Left lung (tissue), 14 donors: ENCODE data around the gene FGA. TPM values are rescaled to one million over a fixed set of nuclear protein-coding genes. Genes with fewer than 3 reads are reported as not detected.

Source experiments
- ATAC-seq: fragments of 200-7000 bp; cut with Tn5 transposase; one replicate; pipeline ENCODE4 v1.9.1; 2020; ENCODE audit warnings: moderate library complexity
- DNase-seq, 4 donors: peaks; one replicate each; pipeline ENCODE4 v3.0.0-alpha.2; 2013 to 2020
- H3K27ac ChIP-seq, 2 donors: fragments of 200-600 bp; sonication (generic) in 1 of 2; one replicate each; pipeline versions ENCODE4 v1.5.0 to v1.8.0; 2020 to 2021
- H3K27me3 ChIP-seq, 2 donors: fragments of 200-600 bp; sonication (generic) in 1 of 2; one replicate each; pipeline versions ENCODE4 v1.5.0 to v1.8.0; 2020 to 2021
- H3K36me3 ChIP-seq, 2 donors: fragments of 200-600 bp; sonication (generic) in 1 of 2; one replicate each; pipeline versions ENCODE4 v1.5.0 to v1.8.0; 2020 to 2021
- H3K4me1 ChIP-seq, 2 donors: fragments of 200-600 bp; one replicate each; pipeline ENCODE4 v1.8.0; 2021
- H3K4me3 ChIP-seq, 2 donors: fragments of 200-600 bp; sonication (generic) in 1 of 2; one replicate each; pipeline versions ENCODE4 v1.5.0 to v1.8.0; 2020 to 2021; ENCODE audit warnings: mild to moderate bottlenecking in 1 of 2
- H3K9me3 ChIP-seq, 2 donors: fragments of 200-600 bp; sonication (generic) in 1 of 2; one replicate each; pipeline versions ENCODE4 v1.5.0 to v1.8.0; 2020 to 2021
- intact Hi-C, 2 donors: fragments of 100-400 bp; cut with DNase I; formaldehyde crosslinking; loops; one replicate each; pipeline versions ENCODE4 v1.11.2 to v1.14.2; 2022
- long read RNA-seq, 12 donors: library from polyadenylated mRNA in 2 of 12; unstranded in 2 of 12; transcript quantifications; one replicate each; pipeline ENCODE4 v2.0.0 and lab custom pipeline, GENCODE V29; 2019 to 2026
- polyA plus RNA-seq, 6 donors: library from polyadenylated mRNA; unstranded; fragments of 120-200 nt; gene quantifications; one replicate each; pipeline ENCODE4 v1.2.1, GENCODE V29; 2013; ENCODE audit not compliant: insufficient read length in 6 of 6
- total RNA-seq, 2 donors: library from RNA; stranded (reverse); fragmentation: NEBNext Ultra II Directional; extraction: Animal tissue kit (Norgen Biotek cat#: 25700); gene quantifications; one replicate each; pipeline ENCODE4 v1.2.1, GENCODE V29; 2021
- TF ChIP-seq, protein P1 (sequence below), 2 donors: fragments of 200-600 bp; sonication (generic) in 1 of 2; IDR thresholded peaks; one replicate each; pipeline versions ENCODE4 v1.5.0 to v1.8.0; 2021; ENCODE audit warnings: antibody characterized with exemption in 2 of 2
- donor health status: DM: no; HTN: yes; CAD: no.
- donor health status: DM: no; HTN: no; CAD: no.

FGA gene
- total RNA-seq (10 to 100 TPM in 1 of 2 donors, 1 to 10 TPM in 1; 3.6 to 75.6 TPM), polyA plus RNA-seq (1 to 10 TPM in 2 of 6 donors, not detected in 4; 1.3 to 2.6 TPM)
- long read RNA-seq, donor 1, result 0 reads
- long read RNA-seq, donor 2, result 0 reads
- long read RNA-seq, donor 3, result 0 reads
- long read RNA-seq, donor 4, partial matches to known transcripts, result 0 of 1 reads
- long read RNA-seq, donor 4, other reads (novel, unspliced or antisense), result 0 of 1 reads
- long read RNA-seq, donor 5, result 0 reads
- long read RNA-seq, donor 6, result 0 reads
- long read RNA-seq, donor 7, result 0 reads
- long read RNA-seq, donor 8, result 0 reads
- long read RNA-seq, donor 9, result 0 reads
- long read RNA-seq, donor 10, transcript FGA-202 (5 exons, 2,248 nt), result major isoform, 17 of 20 reads
- long read RNA-seq, donor 10, partial matches to known transcripts, result 2 of 20 reads
- long read RNA-seq, donor 10, other reads (novel, unspliced or antisense), result 1 of 20 reads
- long read RNA-seq, donor 11, result 0 reads
- long read RNA-seq, donor 12, result 0 reads

DNA sequence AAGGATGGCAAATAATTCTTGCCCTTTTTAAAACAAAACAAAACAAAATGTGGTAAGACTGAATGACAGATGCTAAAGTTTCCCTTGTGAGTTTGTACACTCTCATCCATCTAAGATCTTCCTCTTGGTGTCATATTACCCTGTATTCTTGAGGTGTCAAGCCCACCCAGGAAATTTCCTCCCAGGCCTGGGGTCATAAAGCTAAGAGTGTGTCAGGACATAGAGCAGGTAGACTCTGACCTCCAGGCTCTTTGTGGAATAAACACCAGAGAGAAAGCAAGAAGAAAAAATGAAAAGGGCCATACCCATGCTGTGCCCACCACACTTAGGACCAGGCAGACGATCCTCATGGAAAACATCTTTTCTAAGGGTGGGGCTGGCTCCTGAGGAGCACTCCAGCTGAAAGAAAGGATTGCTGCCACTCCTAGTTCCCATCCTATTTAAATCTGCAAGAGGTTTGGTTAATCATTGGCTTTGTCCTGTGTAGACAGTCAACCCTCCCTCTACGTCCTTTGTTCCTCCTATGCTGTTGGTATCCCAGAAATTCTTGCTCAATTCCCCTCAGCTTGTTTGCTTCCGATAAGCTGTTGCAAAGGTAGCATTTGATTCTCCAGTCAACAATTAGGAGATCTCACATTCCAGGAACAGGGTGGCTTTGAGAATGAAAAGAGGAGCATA lies at the start of gene FGA:
TSS of gene FGA (minus strand) at position 414 of the 678 bp plus-strand sequence. CDS start at position 359, 55 bp downstream.
- DNase-seq (no peak), ATAC-seq (peak; percentile 87)
- Histone ChIP-seq H3K9me3 (no peaks in the 10 kb centered on the region), H3K27me3 (no peaks in the 10 kb centered on the region), H3K36me3 (no peaks in the 10 kb centered on the region), H3K4me1 (peaks cover 0 to 2% of the 10 kb centered on the region in 2 donors), H3K4me3 (peak within 1 kb of the TSS in 1 of 2 donors; percentile 0), H3K27ac (no peak within 1 kb of the TSS)
- TF ChIP-seq, protein P1, sequence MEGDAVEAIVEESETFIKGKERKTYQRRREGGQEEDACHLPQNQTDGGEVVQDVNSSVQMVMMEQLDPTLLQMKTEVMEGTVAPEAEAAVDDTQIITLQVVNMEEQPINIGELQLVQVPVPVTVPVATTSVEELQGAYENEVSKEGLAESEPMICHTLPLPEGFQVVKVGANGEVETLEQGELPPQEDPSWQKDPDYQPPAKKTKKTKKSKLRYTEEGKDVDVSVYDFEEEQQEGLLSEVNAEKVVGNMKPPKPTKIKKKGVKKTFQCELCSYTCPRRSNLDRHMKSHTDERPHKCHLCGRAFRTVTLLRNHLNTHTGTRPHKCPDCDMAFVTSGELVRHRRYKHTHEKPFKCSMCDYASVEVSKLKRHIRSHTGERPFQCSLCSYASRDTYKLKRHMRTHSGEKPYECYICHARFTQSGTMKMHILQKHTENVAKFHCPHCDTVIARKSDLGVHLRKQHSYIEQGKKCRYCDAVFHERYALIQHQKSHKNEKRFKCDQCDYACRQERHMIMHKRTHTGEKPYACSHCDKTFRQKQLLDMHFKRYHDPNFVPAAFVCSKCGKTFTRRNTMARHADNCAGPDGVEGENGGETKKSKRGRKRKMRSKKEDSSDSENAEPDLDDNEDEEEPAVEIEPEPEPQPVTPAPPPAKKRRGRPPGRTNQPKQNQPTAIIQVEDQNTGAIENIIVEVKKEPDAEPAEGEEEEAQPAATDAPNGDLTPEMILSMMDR (IDR thresholded peaks at IDR 0.05), result no peak
- intact Hi-C loops, result no loop called here

DNA sequence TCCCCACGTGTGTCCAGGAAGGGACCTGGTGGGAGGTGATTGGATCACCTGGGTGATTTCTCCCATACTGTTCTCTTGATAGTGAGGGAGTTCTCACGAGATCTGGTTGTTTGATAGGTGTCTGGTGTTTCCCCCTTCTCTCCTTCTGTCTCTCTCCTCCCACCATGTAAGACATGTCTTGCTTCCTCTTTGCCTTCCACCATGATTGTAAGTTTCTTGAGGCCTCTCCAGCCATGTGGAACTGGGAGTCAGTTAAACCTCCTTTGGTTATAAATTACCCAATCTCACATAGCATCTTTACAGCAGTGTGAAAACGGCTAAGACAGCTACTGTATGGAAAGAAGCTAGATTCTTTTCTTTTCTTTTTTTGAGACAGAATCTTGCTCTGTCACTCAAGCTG lies 43.5 kb upstream of the FGA start:
- no peaks in the 10 kb centered on the region for H3K36me3 ChIP-seq
- no peak overlapping the region for H3K4me3 ChIP-seq
- ATAC-seq, result no peak
- TF ChIP-seq, protein P1 (IDR thresholded peaks at IDR 0.05), result no peak
- H3K27ac ChIP-seq, result no peak overlapping the region
- intact Hi-C loops, result no loop called here
- no peaks in the 10 kb centered on the region for H3K4me1 ChIP-seq
- H3K27me3 ChIP-seq, result peaks cover 11 to 38% of the 10 kb centered on the region in 2 donors
- no peaks in the 10 kb centered on the region for H3K9me3 ChIP-seq
- DNase-seq, result no peak

DNA sequence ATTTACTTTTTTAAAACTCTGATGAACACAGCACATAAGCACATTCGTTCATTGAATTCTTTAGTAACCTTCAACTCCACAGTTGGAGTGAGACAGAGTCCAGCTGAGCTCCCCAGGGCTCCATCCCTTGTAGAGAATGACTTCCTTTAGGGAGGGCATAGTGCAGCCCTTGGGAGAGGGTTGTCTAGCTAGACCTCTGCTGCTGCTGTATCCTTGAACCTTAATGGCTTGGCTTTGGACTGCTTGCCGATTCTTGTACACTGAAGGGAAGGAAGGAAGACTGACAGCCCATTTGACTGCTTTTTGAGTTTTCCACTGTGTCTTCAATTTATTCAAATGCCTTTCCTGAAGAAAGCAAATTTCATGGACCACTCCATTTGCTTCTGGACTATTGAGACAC lies 41.3 kb upstream of the FGA start:
- no peak overlapping the region for H3K4me3 ChIP-seq
- H3K27ac ChIP-seq, result no peak overlapping the region
- no peaks in the 10 kb centered on the region for H3K9me3 ChIP-seq
- ATAC-seq (no peak), DNase-seq (no peak)
- TF ChIP-seq, protein P1 (IDR thresholded peaks at IDR 0.05), result no peak
- H3K4me1 ChIP-seq, result peaks cover 0 to 5% of the 10 kb centered on the region in 2 donors
- intact Hi-C loops, result no loop called here
- peaks cover 11 to 56% of the 10 kb centered on the region in 2 donors for H3K27me3 ChIP-seq
- H3K36me3 ChIP-seq, result no peaks in the 10 kb centered on the region

- ATAC-seq (no peak), DNase-seq (no peak)
- Histone ChIP-seq H3K27me3 (peaks cover 11 to 67% of the 10 kb centered on the region in 2 donors), H3K9me3 (no peaks in the 10 kb centered on the region), H3K27ac (no peak overlapping the region), H3K36me3 (no peaks in the 10 kb centered on the region), H3K4me1 (peaks cover 0 to 9% of the 10 kb centered on the region in 2 donors), H3K4me3 (no peak overlapping the region)
- intact Hi-C loops, result no loop called here
- TF ChIP-seq, protein P1 (IDR thresholded peaks at IDR 0.05), result no peak
These were observed 39.8 kb upstream of the FGA start for GRCh38 chr4:154630324-154630723.
